Astrocyte of the hippocampus (primary cell): ENCODE data around the gene P2RY11.

Experiments used
- DNase-seq: peaks from one replicate; pipeline ENCODE4 v3.0.0; 2011; ENCODE audit warnings: low read depth, low spot score

P2RY11 gene

DNA sequence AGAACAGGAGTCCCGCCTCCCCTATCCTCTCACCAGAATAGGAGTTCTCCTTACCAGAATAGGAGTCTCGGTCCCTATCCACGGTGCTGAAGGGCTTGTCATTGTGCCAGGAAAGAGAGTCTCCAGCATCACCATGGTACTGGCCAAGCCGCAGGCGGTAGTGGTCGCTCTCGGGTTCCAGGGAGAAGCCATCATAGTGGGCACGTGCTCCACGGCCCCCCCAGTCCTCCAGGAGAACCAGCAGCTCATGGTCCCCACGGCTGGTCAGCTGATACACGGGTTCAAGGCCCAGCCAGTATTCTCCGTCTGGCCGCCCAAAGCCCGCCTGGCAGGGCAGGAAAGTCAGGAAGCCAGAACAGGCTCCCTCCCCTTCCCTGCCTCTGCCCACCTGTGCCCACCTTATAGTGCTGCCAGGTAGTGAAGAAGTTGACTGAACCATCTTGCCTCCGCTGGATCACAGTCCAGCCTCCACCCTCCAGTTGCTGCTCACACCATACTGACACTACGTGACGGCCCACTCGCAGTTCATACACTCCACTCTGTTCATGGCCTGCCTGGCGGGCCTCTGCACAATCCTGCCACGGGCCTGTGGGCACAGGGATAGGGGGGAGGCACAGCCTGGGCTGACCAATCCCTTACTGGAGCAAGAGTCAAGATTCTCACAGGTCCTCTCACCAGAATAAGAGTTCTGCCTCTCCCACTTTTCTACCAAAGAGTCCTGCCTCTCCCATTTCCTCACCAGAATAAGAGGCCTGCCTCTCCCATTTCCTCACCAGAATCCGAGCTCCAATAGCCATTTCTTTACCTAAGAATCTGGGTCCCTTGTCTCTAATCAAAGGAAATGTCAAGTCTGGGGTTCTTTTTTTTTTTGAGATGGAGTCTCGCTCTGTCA lies 18.0 kb upstream of the P2RY11 start:
- DNase-seq = no peak

- DNase-seq = no peak
Measured at GRCh38 chr19:10095622-10095947, 15.9 kb upstream of the P2RY11 start.

GRCh38 chr19:10095948-10096614 lies 15.4 kb upstream of the P2RY11 start:
- peak; percentile 98 for DNase-seq

GRCh38 chr19:10096615-10096963 lies 14.9 kb upstream of the P2RY11 start:
- no peak for DNase-seq

DNA sequence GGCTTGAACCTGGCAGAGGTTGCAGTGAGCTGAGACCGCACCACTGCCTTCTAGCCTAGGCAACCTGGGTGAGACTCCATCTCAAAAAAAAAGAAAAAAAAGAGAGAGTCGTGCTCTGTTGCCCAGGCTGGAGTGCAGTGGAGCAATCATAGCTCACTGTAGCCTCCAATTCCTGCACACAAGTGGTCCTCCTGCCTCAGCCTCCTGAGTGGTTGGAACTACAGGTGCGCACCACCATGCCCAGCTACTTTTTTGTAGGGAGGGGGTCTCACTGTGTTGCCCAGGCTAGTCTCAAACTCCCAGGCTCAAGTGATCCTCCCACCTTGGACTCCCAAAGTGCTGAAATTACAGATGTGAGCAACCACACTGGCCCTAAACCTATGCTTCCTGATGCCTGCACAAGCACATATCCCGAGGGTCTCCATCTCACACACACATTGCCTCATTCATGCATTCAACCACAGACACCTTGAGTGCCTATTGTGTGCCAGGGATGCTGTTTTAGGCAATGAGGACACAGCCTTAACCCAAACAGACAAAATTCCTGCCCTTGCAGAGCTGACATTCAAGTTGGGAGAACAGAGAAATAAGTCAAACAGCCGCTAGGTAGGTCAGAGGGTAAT lies 11.2 kb upstream of the P2RY11 start:
- DNase-seq = no peak

DNA sequence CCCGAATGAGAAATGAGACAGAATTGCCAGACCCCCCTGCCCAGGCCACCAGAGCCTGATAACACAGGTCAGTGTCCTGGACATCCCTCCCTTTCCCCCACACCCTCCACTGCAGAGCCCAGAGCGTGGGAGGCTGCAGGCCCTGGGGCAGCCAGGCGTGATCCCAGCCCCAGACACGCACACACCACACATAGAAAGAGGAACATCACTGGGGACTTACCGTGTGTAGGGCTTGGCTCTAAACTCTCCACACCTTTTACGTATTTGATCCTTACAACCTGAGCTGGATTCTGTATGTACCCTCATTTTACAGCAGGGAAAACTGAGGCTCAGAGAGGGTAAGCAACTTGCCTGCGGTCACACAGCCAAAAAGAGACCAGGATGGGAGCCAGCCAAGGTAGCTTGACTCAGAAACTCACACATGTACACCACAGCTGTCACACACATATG lies 8.7 kb upstream of the P2RY11 start:
- no peak for DNase-seq

DNA sequence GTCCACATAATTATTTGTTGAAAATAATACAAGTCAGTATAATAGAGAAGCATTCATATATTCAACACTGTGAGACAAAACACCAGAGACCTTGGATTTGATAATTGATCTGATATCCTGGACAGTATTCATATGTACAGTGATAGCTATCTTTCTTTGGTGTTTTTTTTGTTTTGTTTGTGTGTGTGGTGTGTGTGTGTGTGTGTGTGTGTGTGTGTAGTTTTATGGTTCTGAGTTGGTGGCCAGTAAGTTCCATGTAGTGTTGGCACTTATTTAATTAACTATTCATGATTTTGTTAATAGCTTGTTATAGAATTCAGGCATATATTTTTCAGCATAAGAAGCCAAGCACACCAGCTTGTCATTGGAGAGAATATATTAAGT lies 7.4 kb upstream of the P2RY11 start:
- DNase-seq = no peak

- no peak for DNase-seq
Measured at GRCh38 chr19:10104665-10105508, 6.6 kb upstream of the P2RY11 start.

DNA sequence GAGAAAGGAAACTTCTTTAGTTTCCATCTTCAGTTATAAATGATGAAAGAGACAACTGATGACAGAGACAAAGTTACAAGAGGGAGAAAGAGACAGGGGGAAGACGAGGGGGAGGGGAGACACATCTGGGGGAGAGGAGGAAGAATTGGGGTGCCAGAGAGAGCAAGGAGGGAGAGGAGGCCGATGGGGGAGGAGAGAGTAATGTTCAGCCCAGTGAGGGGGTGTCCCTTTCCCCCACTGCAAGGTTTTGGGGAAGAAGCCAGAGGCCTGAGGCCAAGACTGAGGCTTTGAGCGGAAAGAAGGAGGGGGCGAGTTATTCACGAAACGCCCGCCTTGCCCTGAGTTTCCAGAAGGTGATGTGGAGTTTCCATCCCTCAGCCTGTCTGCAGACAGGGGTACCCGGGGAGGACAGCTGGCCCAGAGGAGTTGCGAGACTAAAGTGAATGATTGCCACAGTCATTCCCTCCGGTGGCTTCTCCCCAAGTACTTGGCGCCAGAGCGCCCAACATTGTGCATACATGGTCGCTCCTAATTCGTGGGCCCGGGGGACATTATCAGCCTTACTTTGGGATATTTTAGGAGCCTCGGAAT lies 5.9 kb upstream of the P2RY11 start:
- no peak for DNase-seq

- DNase-seq = peak; percentile 99
Measured at GRCh38 chr19:10106100-10106936, 5.2 kb upstream of the P2RY11 start, which contains the start of gene PPAN. TSS of gene PPAN (plus strand) at chr19:10106362. CDS start at chr19:10106395, 33 bp downstream.

DNA sequence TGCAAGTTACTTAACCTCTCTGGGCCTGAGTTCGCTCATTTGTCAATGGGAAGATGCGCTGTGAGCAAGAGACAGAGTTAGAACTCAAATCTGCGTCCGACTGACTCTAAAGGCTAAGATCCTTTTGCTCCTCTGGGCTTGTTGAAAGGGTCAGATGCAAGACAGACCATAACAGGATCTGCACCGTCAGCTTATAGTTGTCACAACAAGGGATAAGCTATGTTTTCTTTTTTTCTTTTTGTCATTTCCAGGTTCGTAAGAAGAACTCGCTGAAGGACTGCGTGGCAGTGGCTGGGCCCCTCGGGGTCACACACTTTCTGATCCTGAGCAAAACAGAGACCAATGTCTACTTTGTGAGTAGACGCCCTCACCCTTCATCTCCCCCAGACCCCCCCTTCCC lies 4.2 kb upstream of the P2RY11 start:
- DNase-seq = no peak

- no peak for DNase-seq
Measured at GRCh38 chr19:10107817-10108367, 3.6 kb upstream of the P2RY11 start.

GRCh38 chr19:10109528-10109927 lies 2.0 kb upstream of the P2RY11 start:
- DNase-seq = no peak

DNA sequence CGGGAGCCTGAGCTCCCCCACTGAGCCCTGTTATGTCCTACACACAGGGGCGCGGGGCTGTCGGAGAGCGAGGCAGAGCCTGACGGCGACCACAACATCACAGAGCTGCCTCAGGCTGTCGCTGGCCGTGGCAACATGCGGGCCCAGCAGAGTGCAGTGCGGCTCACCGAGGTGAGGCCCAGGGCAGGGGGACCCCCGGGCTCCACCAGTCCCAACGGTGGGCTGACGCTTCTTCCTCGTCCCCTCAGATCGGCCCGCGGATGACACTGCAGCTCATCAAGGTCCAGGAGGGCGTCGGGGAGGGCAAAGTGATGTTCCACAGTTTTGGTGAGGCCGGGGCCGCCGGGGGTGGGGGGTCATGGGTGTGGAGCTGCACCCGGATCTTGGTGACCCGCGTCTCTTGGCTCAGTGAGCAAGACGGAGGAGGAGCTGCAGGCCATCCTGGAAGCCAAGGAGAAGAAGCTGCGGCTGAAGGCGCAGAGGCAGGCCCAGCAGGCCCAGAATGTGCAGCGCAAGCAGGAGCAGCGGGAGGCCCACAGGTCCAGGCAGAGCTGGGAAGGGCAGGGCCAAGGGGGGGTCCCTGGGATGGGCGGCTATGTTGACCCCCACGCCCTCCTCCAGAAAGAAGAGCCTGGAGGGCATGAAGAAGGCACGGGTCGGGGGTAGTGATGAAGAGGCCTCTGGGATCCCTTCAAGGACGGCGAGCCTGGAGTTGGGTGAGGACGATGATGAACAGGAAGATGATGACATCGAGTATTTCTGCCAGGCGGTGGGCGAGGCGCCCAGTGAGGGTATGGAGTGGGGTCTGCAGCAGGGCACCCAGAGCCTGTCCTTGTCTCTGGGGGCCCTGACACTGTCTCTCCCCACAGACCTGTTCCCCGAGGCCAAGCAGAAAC lies 1.2 kb upstream of the P2RY11 start:
- DNase-seq = no peak

- no peak for DNase-seq
Measured at GRCh38 chr19:10110972-10111317, 548 bp upstream of the P2RY11 start.

DNA sequence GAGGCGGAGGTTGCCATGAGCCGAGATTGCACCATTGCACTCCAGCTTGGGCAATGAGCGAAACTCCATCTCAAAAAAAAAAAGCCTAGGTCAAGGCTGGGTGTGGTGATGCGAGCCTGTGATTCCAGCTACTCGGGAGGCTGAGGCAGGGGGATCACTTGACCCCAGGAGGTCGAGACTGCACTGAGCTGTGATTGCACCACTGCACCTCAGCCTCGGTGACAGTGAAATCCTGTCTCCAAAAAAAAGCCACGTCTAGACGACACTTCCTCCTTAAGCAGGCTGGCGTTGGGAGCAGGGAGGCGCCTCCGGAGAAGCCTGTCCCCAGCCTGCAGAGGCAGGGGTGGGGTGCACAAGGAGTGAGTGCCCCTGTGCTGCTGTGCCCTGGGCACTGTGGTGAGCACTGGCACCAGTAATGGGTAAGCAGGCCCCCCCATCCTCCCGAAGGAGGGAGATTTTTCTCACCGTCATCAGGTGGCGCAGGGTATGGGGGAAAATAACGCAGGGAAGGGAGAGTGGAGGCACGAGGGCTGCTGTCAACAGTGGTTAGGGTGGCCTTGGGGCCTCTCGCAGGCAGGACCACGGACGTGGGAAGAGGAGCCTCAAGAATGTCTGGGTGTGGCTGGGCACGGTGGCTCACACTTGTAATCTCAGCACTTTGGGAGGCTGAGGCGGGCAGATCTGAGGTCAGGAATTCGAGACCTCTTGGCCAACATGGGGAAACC lies 706 bp downstream of the P2RY11 start:
- no peak for DNase-seq

- DNase-seq = peak; percentile 59
Measured at GRCh38 chr19:10112895-10113591, 1.6 kb downstream of the P2RY11 start.

DNA sequence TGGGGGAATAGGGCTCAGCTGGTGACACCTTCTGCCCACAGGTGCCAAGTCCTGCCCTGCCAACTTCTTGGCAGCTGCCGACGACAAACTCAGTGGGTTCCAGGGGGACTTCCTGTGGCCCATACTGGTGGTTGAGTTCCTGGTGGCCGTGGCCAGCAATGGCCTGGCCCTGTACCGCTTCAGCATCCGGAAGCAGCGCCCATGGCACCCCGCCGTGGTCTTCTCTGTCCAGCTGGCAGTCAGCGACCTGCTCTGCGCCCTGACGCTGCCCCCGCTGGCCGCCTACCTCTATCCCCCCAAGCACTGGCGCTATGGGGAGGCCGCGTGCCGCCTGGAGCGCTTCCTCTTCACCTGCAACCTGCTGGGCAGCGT lies 2.1 kb downstream of the P2RY11 start:
- DNase-seq = no peak
